ENCODE measurements around the gene BICDL2. TPM values are rescaled to one million over a fixed set of nuclear protein-coding genes. Genes with fewer than 3 reads are reported as not detected.

The BICDL2 gene
- total and polyA plus RNA-seq, 9 of the 15 experiments (the other 6 are each of a cell fraction or from before 2014, with no cell fraction given): 0.09 to 0.28 (median 0.09) TPM; not detected in 6

- whole genome bisulfite sequencing (ENCODE audit: insufficient coverage, low coverage, missing lambda C conversion rate): 56% methylated on average over 8 of the region's 12 CpGs
- no TSS peak for BruUV-seq (replicated peaks)
- ChIA-PET CTCF (ENCODE audit: low intra/inter-chr PET ratio) (no interaction called here), POLR2A (interaction anchor here (0.6 to 1.0 kb wide), 5 partner anchors 11 to 27 kb away, joined by 3 read pairs; no protein-coding TSS in a partner anchor)
- Histone ChIP-seq H3K9me3 (replicated peaks; ENCODE audit: control insufficient read depth, insufficient read depth, low read depth, low read length) (no peaks in the 10 kb centered on the region), H3K36me3 (ENCODE audit: control insufficient read depth, insufficient read depth, low read length) (no peaks in the 10 kb centered on the region), H2AFZ (ENCODE audit: low read depth, low read length) (no peak overlapping the region), H4K20me1 (replicated peaks; ENCODE audit: control insufficient read depth, insufficient read depth, low read length) (no peaks in the 10 kb centered on the region), H3K79me2 (ENCODE audit: control insufficient read depth, insufficient read depth, low read length) (no peaks in the 10 kb centered on the region), H3K9ac (ENCODE audit: insufficient read depth in 1 of 2, low read depth in 2 of 2, low read length in 2 of 2) (peak overlapping the region in 1 of 2 experiments; percentile 75; a peak in 2 of 4 replicates), H3K27me3 (ENCODE audit: control insufficient read depth in 2 of 2, insufficient read depth in 2 of 2, low read length in 2 of 2) (no peaks in the 10 kb centered on the region), H3K27ac (ENCODE audit: extremely low read depth, low read depth, low read length) (no peak overlapping the region), H3K4me1 (replicated peaks in 1 of 2; ENCODE audit: control insufficient read depth in 2 of 2, insufficient read depth in 2 of 2, low read length in 2 of 2) (peaks cover 0 to 43% of the 10 kb centered on the region in 2 experiments; a peak in 2 of 5 replicates), H3K4me2 (ENCODE audit: insufficient read depth, low read length) (no peak overlapping the region), H3K4me3 (no peak overlapping the region), H3K9me1 (ENCODE audit: control insufficient read depth, insufficient read depth, low read length) (no peaks in the 10 kb centered on the region)
- intact Hi-C loops (cut with micrococcal nuclease): no loop called here
- DNase-seq (ENCODE audit: extremely low read depth in 1 of 4, low spot score in 3 of 4) (no peak), FAIRE-seq (no peak), ATAC-seq (no peak)
- in situ Hi-C loops (cut with MboI): no loop called here
- no peak for TF ChIP-seq KHSRP (IDR thresholded peaks at IDR 0.05)
- no peak for TF ChIP-seq POLR2H (tag; IDR thresholded peaks at IDR 0.05; ENCODE audit: low read depth)
- no peak for TF ChIP-seq ZNF134 (CRISPR knock-in tag; conservative IDR thresholded peaks at IDR 0.05)
- no peak for TF ChIP-seq ZFP91 (CRISPR knock-in tag; IDR thresholded peaks at IDR 0.05)
- TF ChIP-seq TAF9B (IDR thresholded peaks at IDR 0.05; ENCODE audit: partially characterized antibody): no peak
- no peak for TF ChIP-seq BRCA1 (IDR thresholded peaks at IDR 0.05)
- no peak for TF ChIP-seq BRCA1 (CRISPR knock-in tag; IDR thresholded peaks at IDR 0.05)
- no peak for TF ChIP-seq ZNF696 (CRISPR knock-in tag; conservative IDR thresholded peaks at IDR 0.05)
- no peak for TF ChIP-seq FIP1L1 (IDR thresholded peaks at IDR 0.05; ENCODE audit: low read depth, low read length, poor library complexity, severe bottlenecking)
- TF ChIP-seq CCAR2 (IDR thresholded peaks at IDR 0.05; ENCODE audit: low read depth, low read length): no peak
- TF ChIP-seq MEF2A (IDR thresholded peaks at IDR 0.05; ENCODE audit: control insufficient read depth, low read depth, low read length): no peak
- TF ChIP-seq HNRNPUL1 (IDR thresholded peaks at IDR 0.05; ENCODE audit: low read length): no peak
- no peak for TF ChIP-seq MYNN (IDR thresholded peaks at IDR 0.05)
- no peak for TF ChIP-seq MYNN (CRISPR knock-in tag; IDR thresholded peaks at IDR 0.05)
- TF ChIP-seq ZNF644 (tag; IDR thresholded peaks at IDR 0.05; ENCODE audit: low read depth): no peak
- no peak for TF ChIP-seq STAT5B (CRISPR knock-in tag; IDR thresholded peaks at IDR 0.05)
- TF ChIP-seq ZNF512 (tag; IDR thresholded peaks at IDR 0.05): no peak
- TF ChIP-seq MAFF (IDR thresholded peaks at IDR 0.05; ENCODE audit: low read length): no peak
- no peak for TF ChIP-seq FOXO4 (CRISPR knock-in tag; IDR thresholded peaks at IDR 0.05)
- TF ChIP-seq ZNF699 (CRISPR knock-in tag; IDR thresholded peaks at IDR 0.05; ENCODE audit: insufficient replicate concordance): no peak
Observed at GRCh38 chr16:2991566-2992261, 45.0 kb downstream of the BICDL2 start.

Measured in K562 (cell line).